ENCODE results near the gene G3BP2. TPM values are rescaled to one million over a fixed set of nuclear protein-coding genes. Genes with fewer than 3 reads are reported as not detected.

Gene G3BP2
- total RNA-seq, 1 experiment from 2014 or later = 175 TPM

- Histone ChIP-seq H3K36me3 (replicated peaks; ENCODE audit: control insufficient read depth, insufficient read depth, low read length) (no peaks in the 10 kb centered on the region), H3K4me3 (ENCODE audit: insufficient read depth, low read depth, low read length) (no peak overlapping the region), H3K27me3 (ENCODE audit: control insufficient read depth, insufficient read depth, low read length) (no peaks in the 10 kb centered on the region)
- DNase-seq = no peak
Observed at GRCh38 chr4:75593393-75593792, 79.8 kb downstream of the G3BP2 start.

Other genes starting within 250 kb of the G3BP2 start
- 39.7 and 56.3 TPM in 2 replicates for gene RCHY1, start 159.0 kb downstream of the G3BP2 start, total RNA-seq (2014; rRNA removed; shearing (Covaris generic))
- gene THAP6, start 158.9 kb downstream of the G3BP2 start, total RNA-seq (2014; rRNA removed; shearing (Covaris generic)) = 8.2 and 11.4 TPM in 2 replicates
- gene ODAPH, start 117.3 kb downstream of the G3BP2 start, total RNA-seq (2014; rRNA removed; shearing (Covaris generic)) = not detected in 2 replicates
- gene CDKL2, start 42.9 kb downstream of the G3BP2 start, total RNA-seq (2014; rRNA removed; shearing (Covaris generic)) = 0.18 and 0.28 TPM in 2 replicates
- 136 and 185 TPM in 2 replicates for gene USO1, start 51.2 kb upstream of the G3BP2 start, total RNA-seq (2014; rRNA removed; shearing (Covaris generic))
- gene PPEF2, start 229.0 kb upstream of the G3BP2 start, total RNA-seq (2014; rRNA removed; shearing (Covaris generic)) = not detected in 2 replicates

Data from H7 (cell line).